ENCODE measurements around the gene ITPR2. TPM values are rescaled to one million over a fixed set of nuclear protein-coding genes. Genes with fewer than 3 reads are reported as not detected.

The ITPR2 gene
- total RNA-seq, 3 donors from 2014 or later, result 33.3 to 60.8 (median 54.0) TPM

DNA sequence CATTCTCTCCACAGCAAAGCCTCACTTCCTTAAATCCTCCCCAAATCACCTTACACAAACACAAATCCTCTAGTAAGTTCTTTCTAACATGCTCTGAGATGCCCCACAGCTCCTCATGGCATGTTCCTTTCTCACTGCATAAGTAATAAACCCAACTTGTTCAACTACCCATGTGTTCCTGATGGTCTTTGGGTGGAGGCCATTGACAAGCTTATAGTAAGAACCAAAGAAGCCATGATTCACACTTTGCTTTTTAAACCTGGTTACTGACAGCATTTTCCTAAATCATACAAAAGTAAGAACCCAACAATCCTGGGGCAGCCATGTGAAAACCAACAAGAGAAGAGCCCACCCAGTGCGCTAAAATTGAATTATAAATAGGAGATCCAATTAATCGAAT is 138.6 kb downstream of the ITPR2 start:
- Histone ChIP-seq H3K9me3 (no peaks in the 10 kb centered on the region), H3K4me1 (ENCODE audit: low read depth) (no peaks in the 10 kb centered on the region), H3K4me3 (no peak overlapping the region), H3K36me3 (ENCODE audit: low read depth) (no peaks in the 10 kb centered on the region)
- TF ChIP-seq, protein P1, sequence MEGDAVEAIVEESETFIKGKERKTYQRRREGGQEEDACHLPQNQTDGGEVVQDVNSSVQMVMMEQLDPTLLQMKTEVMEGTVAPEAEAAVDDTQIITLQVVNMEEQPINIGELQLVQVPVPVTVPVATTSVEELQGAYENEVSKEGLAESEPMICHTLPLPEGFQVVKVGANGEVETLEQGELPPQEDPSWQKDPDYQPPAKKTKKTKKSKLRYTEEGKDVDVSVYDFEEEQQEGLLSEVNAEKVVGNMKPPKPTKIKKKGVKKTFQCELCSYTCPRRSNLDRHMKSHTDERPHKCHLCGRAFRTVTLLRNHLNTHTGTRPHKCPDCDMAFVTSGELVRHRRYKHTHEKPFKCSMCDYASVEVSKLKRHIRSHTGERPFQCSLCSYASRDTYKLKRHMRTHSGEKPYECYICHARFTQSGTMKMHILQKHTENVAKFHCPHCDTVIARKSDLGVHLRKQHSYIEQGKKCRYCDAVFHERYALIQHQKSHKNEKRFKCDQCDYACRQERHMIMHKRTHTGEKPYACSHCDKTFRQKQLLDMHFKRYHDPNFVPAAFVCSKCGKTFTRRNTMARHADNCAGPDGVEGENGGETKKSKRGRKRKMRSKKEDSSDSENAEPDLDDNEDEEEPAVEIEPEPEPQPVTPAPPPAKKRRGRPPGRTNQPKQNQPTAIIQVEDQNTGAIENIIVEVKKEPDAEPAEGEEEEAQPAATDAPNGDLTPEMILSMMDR (IDR thresholded peaks at IDR 0.05), result no peak
- intact Hi-C loops (cut with DNase I, micrococcal nuclease), result no loop called here
- ATAC-seq (no peak), DNase-seq (no peak)

- Histone ChIP-seq H3K36me3 (ENCODE audit: low read depth) (no peaks in the 10 kb centered on the region), H3K4me1 (ENCODE audit: low read depth) (no peaks in the 10 kb centered on the region), H3K9me3 (no peaks in the 10 kb centered on the region), H3K4me3 (no peak overlapping the region)
- intact Hi-C loops (cut with DNase I, micrococcal nuclease), result no loop called here
- DNase-seq (no peak), ATAC-seq (no peak)
- TF ChIP-seq, protein P1 (IDR thresholded peaks at IDR 0.05), result no peak
These were observed 140.6 kb downstream of the ITPR2 start for GRCh38 chr12:26692407-26692806.

DNA sequence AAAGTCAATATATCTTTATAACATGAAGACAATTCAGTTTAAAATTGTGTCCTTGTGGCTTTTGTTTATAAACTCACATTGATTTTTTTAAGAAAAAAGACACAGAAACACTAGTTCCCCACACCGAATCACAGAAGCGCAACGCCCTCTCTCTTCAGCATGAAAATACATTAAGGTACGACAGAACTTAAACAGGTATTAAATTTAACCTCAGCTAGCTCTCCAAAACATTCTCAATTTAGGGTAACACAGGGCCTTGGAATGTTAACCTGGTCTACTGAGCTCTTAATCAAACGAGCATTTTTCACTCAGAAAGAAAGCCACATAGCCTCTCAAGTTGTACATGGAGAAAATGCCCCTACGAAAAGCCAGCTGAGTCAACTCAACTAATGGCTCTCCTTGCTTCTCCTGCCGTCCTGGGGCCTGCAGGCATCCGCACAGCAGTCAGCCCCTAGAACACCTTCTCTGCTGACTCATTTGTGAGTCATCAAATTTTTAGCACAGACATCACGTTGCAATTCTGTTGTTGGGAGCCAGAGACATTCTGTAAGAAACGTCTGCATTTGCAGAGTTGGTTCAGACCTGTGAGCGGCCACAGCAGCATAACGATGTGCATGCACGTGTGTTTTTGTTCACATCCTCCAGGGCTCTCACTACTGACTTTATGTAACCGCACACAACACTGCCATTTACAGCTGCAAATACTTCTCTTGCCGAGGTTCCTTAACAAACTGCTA is 141.6 kb downstream of the ITPR2 start:
- Histone ChIP-seq H3K4me3 (no peak overlapping the region), H3K9me3 (no peaks in the 10 kb centered on the region), H3K4me1 (ENCODE audit: low read depth) (no peaks in the 10 kb centered on the region), H3K36me3 (ENCODE audit: low read depth) (no peaks in the 10 kb centered on the region)
- TF ChIP-seq, protein P1 (IDR thresholded peaks at IDR 0.05), result no peak
- intact Hi-C loops (cut with DNase I, micrococcal nuclease), result no loop called here
- no peak for DNase-seq
- ATAC-seq, result no peak

DNA sequence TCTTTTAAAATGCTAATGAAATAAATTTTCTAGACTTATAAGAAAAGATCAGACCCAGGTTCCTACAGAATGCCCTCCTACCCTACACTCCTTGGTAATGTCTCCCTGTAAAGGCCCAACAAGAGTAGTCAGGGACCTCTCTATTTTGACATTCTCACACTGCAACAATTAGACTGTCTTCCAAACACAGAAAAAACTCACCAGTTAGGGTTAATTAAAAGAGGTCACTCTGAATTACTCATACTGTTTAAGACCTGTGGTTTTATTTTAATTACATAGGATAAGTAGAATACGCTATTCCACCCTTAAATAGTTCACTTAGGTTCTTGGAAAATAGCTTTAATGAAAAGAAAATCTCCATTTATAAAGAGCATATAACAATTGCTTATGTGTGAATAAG is 142.4 kb downstream of the ITPR2 start:
- H3K4me3 ChIP-seq, result no peak overlapping the region
- no peaks in the 10 kb centered on the region for H3K36me3 ChIP-seq (ENCODE audit: low read depth)
- no peaks in the 10 kb centered on the region for H3K9me3 ChIP-seq
- DNase-seq (no peak), ATAC-seq (no peak)
- intact Hi-C loops (cut with DNase I, micrococcal nuclease), result no loop called here
- H3K4me1 ChIP-seq (ENCODE audit: low read depth), result no peaks in the 10 kb centered on the region
- TF ChIP-seq, protein P1 (IDR thresholded peaks at IDR 0.05), result no peak

DNA sequence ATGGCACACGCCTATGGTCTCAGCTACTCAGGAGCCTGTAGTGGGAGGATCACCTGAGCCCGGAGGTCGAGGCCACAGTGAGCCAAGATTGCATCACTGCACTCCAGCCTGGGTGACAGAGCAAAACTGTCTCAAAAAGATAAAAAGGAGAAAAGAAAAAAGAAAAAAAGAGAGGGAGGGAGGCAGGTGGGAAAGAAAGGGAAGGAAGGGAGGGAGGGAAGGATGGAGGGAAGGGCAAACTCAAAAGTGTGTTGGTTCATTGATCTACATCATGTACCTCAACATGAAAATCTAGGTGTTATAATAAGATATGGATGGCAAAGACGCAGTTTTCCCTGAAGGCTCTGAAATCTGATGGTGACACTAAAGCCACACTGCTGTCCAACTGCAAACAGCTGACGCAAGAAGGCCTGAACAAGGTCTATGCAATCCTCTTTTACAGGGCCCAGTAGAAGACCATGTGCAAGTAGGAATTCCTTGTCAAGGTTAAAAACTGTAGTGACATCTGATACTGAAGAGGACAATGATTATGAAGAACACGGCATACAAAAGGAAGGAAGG is 143.6 kb downstream of the ITPR2 start:
- no peak overlapping the region for H3K4me3 ChIP-seq
- intact Hi-C loops (cut with DNase I, micrococcal nuclease), result no loop called here
- TF ChIP-seq, protein P1 (IDR thresholded peaks at IDR 0.05), result no peak

More for the DNA sequence above, 143.6 kb downstream of the ITPR2 start:
- ATAC-seq (no peak), DNase-seq (no peak)
- H3K4me1 ChIP-seq (ENCODE audit: low read depth), result no peaks in the 10 kb centered on the region
- H3K9me3 ChIP-seq, result no peaks in the 10 kb centered on the region
- H3K36me3 ChIP-seq (ENCODE audit: low read depth), result no peaks in the 10 kb centered on the region

All from mucosa of descending colon (tissue), 3 donors.